ENCODE data around the gene TNNT1.

The TNNT1 gene

GRCh38 chr19:55160986-55161365 lies 12.0 kb upstream of the TNNT1 start:
- TF ChIP-seq CTCF (IDR thresholded peaks at IDR 0.05; ENCODE audit: borderline replicate concordance, extremely low read depth, low read length, poor library complexity, severe bottlenecking) (no peak), EZH2 (IDR thresholded peaks at IDR 0.05; ENCODE audit: borderline replicate concordance, low read depth, low read length, severe bottlenecking) (no peak)
- H3K27me3 ChIP-seq (ENCODE audit: insufficient read depth, low read length, poor library complexity): peaks cover 6% of the 10 kb centered on the region
- no peak for DNase-seq
- H3K4me1 ChIP-seq (ENCODE audit: insufficient read depth, low read length): no peaks in the 10 kb centered on the region
- no peak overlapping the region for H2AFZ ChIP-seq (ENCODE audit: low read depth, low read length)
- no peak for ATAC-seq (ENCODE audit: insufficient read depth, low read depth)
- no peaks in the 10 kb centered on the region for H3K36me3 ChIP-seq (ENCODE audit: insufficient read depth, low read length)
- H3K9ac ChIP-seq (ENCODE audit: low read depth, low read length): no peak overlapping the region
- no peak overlapping the region for H3K4me2 ChIP-seq (ENCODE audit: insufficient read depth, low read length)
- no peaks in the 10 kb centered on the region for H3K9me3 ChIP-seq (ENCODE audit: insufficient read depth, low read length, severe bottlenecking)
- H3K79me2 ChIP-seq (ENCODE audit: insufficient read depth, low read length): no peaks in the 10 kb centered on the region
- H3K4me3 ChIP-seq (ENCODE audit: low read depth in 1 of 2, low read length in 2 of 2): no peak overlapping the region
- H4K20me1 ChIP-seq (ENCODE audit: insufficient read depth, low read length): no peaks in the 10 kb centered on the region
- no peak overlapping the region for H3K27ac ChIP-seq (ENCODE audit: low read length)

DNA sequence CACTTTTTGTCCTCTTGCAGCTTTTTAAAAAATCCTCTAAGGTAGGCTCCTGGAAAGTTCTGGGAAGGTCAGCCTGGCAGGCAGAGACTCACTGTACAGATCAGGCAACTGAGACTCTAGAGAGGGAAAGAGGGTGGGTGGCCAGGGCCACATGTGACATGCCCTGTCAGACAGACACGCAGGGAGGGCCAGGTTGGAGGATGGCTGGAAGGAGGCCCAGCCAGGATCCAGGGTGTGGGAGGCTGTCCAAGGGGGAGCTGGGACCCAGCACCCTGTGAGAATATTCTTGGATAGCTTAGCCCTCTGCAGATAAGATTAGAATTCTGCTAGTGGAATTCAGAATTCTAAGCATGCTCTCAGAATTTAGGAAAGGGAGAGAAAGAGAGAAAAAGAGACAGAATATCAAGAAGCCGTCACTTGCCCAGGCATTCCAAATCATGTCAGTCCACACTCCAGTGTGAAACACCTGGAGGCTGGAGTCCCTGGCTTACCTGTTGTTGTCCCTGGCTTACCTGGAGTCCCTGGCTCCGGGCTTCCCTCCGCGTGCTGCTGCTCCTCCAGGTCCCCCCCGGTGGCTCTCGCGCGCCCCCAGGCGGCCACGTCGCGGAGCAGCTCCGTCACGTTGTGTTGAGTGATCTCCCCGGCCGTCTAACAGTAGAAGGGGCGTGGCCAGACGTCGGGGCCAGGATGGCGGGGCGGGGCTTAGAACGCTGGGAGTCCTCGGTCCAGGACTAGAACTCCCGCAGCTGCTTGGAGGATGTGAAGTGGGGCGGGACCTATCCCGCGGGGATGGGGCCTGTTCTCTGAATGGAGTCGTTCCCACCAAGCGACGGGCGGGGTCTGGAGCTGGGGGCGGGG lies 11.4 kb upstream of the TNNT1 start:
- TF ChIP-seq CTCF (IDR thresholded peaks at IDR 0.05; ENCODE audit: borderline replicate concordance, extremely low read depth, low read length, poor library complexity, severe bottlenecking): peak; percentile 96
- TF ChIP-seq EZH2 (IDR thresholded peaks at IDR 0.05; ENCODE audit: borderline replicate concordance, low read depth, low read length, severe bottlenecking): no peak
- Histone ChIP-seq H2AFZ (ENCODE audit: low read depth, low read length) (no peak overlapping the region), H3K4me1 (ENCODE audit: insufficient read depth, low read length) (no peaks in the 10 kb centered on the region), H3K36me3 (ENCODE audit: insufficient read depth, low read length) (no peaks in the 10 kb centered on the region), H3K9ac (ENCODE audit: low read depth, low read length) (no peak overlapping the region), H3K9me3 (ENCODE audit: insufficient read depth, low read length, severe bottlenecking) (no peaks in the 10 kb centered on the region), H3K4me2 (ENCODE audit: insufficient read depth, low read length) (no peak overlapping the region), H3K79me2 (ENCODE audit: insufficient read depth, low read length) (no peaks in the 10 kb centered on the region), H3K4me3 (ENCODE audit: low read depth in 1 of 2, low read length in 2 of 2) (no peak overlapping the region), H3K27ac (ENCODE audit: low read length) (no peak overlapping the region), H3K27me3 (ENCODE audit: insufficient read depth, low read length, poor library complexity) (peaks cover under 1% of the 10 kb centered on the region), H4K20me1 (ENCODE audit: insufficient read depth, low read length) (no peaks in the 10 kb centered on the region)
- DNase-seq: peak; percentile 93
- ATAC-seq (ENCODE audit: insufficient read depth, low read depth): peak; percentile 96

DNA sequence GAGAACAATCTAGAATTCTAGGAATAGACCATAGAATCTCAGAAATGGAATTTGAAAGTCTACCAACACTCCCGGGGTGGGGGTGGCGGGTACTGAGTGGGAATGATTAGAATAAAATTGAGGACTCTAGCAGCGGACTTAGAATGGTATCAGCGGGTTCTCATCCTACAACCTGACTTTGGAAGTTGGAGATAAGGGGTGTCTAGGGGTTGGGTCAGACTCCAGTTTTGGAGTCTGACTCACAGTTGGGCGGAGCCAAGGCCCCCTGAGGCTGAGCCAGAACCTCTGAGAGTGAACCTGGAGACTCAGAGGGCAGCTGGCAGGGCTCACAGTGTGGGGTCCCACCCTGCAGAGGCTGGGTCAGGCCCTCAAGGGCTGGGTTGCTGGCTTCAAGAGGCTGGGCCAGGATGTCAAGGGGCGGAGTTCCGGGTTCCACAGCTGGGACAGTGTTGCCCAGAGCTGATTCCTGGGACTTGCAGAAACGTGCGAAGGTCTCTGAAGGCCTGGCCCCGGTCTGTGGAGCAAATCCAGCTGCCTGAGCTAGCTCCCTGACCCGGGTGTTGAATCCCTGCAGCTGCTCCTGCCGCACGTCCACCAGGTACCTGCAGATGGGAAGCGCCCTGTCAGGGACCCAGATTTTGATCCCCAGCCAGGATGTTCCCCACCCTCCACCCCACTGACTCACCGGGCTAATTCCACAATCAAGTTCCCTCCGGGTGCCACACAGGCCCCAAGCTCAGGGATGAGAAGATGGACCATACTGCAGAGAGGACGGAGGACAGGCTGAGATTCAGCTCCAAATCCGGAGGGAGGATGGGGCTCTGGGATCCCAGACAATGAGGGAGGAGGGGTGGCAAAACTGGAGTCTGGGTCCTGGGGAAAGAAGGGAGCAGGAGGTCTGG lies 10.1 kb upstream of the TNNT1 start:
- H3K4me1 ChIP-seq (ENCODE audit: insufficient read depth, low read length): 0 out of 2 replicates have a peak, but pooled peaks cover under 1% of the 10 kb centered on the region
- no peak overlapping the region for H3K27ac ChIP-seq (ENCODE audit: low read length)
- no peaks in the 10 kb centered on the region for H3K79me2 ChIP-seq (ENCODE audit: insufficient read depth, low read length)
- no peak overlapping the region for H2AFZ ChIP-seq (ENCODE audit: low read depth, low read length)
- H3K9ac ChIP-seq (ENCODE audit: low read depth, low read length): no peak overlapping the region
- H3K9me3 ChIP-seq (ENCODE audit: insufficient read depth, low read length, severe bottlenecking): no peaks in the 10 kb centered on the region
- no peak for TF ChIP-seq CTCF (IDR thresholded peaks at IDR 0.05; ENCODE audit: borderline replicate concordance, extremely low read depth, low read length, poor library complexity, severe bottlenecking)
- TF ChIP-seq EZH2 (IDR thresholded peaks at IDR 0.05; ENCODE audit: borderline replicate concordance, low read depth, low read length, severe bottlenecking): no peak
- no peaks in the 10 kb centered on the region for H3K27me3 ChIP-seq (ENCODE audit: insufficient read depth, low read length, poor library complexity)
- no peaks in the 10 kb centered on the region for H4K20me1 ChIP-seq (ENCODE audit: insufficient read depth, low read length)
- no peak overlapping the region for H3K4me2 ChIP-seq (ENCODE audit: insufficient read depth, low read length)
- no peaks in the 10 kb centered on the region for H3K36me3 ChIP-seq (ENCODE audit: insufficient read depth, low read length)
- ATAC-seq (ENCODE audit: insufficient read depth, low read depth) (no peak), DNase-seq (no peak)
- H3K4me3 ChIP-seq (ENCODE audit: low read depth in 1 of 2, low read length in 2 of 2): no peak overlapping the region
